HepG2 (cell line): ENCODE results near the gene ATAD2B. TPM values are rescaled to one million over a fixed set of nuclear protein-coding genes. Genes with fewer than 3 reads are reported as not detected.
A peak's percentile ranks its signal among the peaks of the same experiment; 100 is the strongest.

Experiments used
- CBFB ChIP-seq: sonication (generic); formaldehyde crosslinking; IDR thresholded peaks from 2 replicates; pipeline ENCODE4 v1.4.0; 2020; ENCODE audit warnings: missing genetic modification reagents
- CCDC6 ChIP-seq: sonication (generic); formaldehyde crosslinking; IDR thresholded peaks from 2 replicates; pipeline ENCODE4 v1.8.1; 2022; ENCODE audit warnings: mild to moderate bottlenecking, missing genetic modification reagents, moderate library complexity
- CENPBD1 ChIP-seq: sonication (generic); formaldehyde crosslinking; IDR thresholded peaks from 2 replicates; pipeline ENCODE4 v1.8.0; 2022; ENCODE audit warnings: missing genetic modification reagents, low read depth, mild to moderate bottlenecking, borderline replicate concordance
- DMAP1 ChIP-seq: IDR thresholded peaks from 2 replicates; pipeline ENCODE4 v1.6.1; 2016
- GPBP1L1 ChIP-seq: sonication (generic); formaldehyde crosslinking; IDR thresholded peaks from 2 replicates; pipeline ENCODE4 v1.5.0; 2020; ENCODE audit warnings: mild to moderate bottlenecking, missing genetic modification reagents
- GPN1 ChIP-seq: sonication (generic); formaldehyde crosslinking; IDR thresholded peaks from 2 replicates; pipeline ENCODE4 v1.5.1; 2020; ENCODE audit warnings: missing genetic modification reagents, borderline replicate concordance
- HDAC1 ChIP-seq: sonication (generic); formaldehyde crosslinking; IDR thresholded peaks from 2 replicates; pipeline ENCODE4 v1.5.1; 2020; ENCODE audit warnings: mild to moderate bottlenecking, missing genetic modification reagents
- HDAC2 ChIP-seq: sonication (generic); formaldehyde crosslinking; IDR thresholded peaks from 2 replicates; pipeline ENCODE4 v1.4.0; 2020; ENCODE audit warnings: missing genetic modification reagents
- HMG20A ChIP-seq: IDR thresholded peaks from 2 replicates; pipeline ENCODE4 v1.6.1; 2016; ENCODE audit warnings: borderline replicate concordance
- LCORL ChIP-seq, 2 experiments: fragments of 450-650 bp in 1 of 2; sonication (generic) in 1 of 2; formaldehyde crosslinking in 1 of 2; IDR thresholded peaks; 2 replicates each; pipeline versions ENCODE4 v1.5.0 to v1.6.1; 2017 to 2020; ENCODE audit warnings: antibody characterized with exemption in 1 of 2, missing genetic modification reagents in 1 of 2
- SP1 ChIP-seq, 2 experiments: fragments of 450-650 bp in 1 of 2; sonication (generic) in 1 of 2; formaldehyde crosslinking in 1 of 2; IDR thresholded peaks; 2 replicates each; pipeline versions ENCODE4 v1.4.0 to v1.6.1; 2016 to 2020; ENCODE audit warnings: missing genetic modification reagents in 1 of 2
- THAP9 ChIP-seq: sonication (generic); formaldehyde crosslinking; IDR thresholded peaks from 2 replicates; pipeline ENCODE4; 2020; ENCODE audit warnings: missing genetic modification reagents, mild to moderate bottlenecking, borderline replicate concordance
- ZKSCAN8 ChIP-seq: IDR thresholded peaks from 2 replicates; pipeline ENCODE4 v1.6.1; 2016; ENCODE audit warnings: borderline replicate concordance, missing genetic modification reagents, missing compliant biosample characterization
- ZNF614 ChIP-seq: IDR thresholded peaks from 2 replicates; pipeline ENCODE4 v1.6.1; 2018; ENCODE audit warnings: missing biosample characterization, missing genetic modification reagents, inconsistent platforms, borderline replicate concordance
- ZNF761 ChIP-seq: sonication (generic); formaldehyde crosslinking; conservative IDR thresholded peaks from 2 replicates; pipeline ENCODE4 v1.4.0; 2020; ENCODE audit warnings: mild to moderate bottlenecking, missing genetic modification reagents
- polyA plus RNA-seq, 8 experiments: library from polyadenylated mRNA; depleted of rRNA in 3 of 8; stranded (reverse) in 7 of 8; unstranded in 1 of 8; fragments of >200 nt; fragmentation: Illumina TruSeq in 4 of 8; extraction: Trizol in 4 of 8; gene quantifications; 2 replicates each; pipeline versions ENCODE4 v1.2.1 to v1.2.3, GENCODE V29; 2011 to 2016; ENCODE audit warnings: low read depth in 4 of 8, missing spikeins in 1 of 8, mixed read lengths in 1 of 8; ENCODE audit not compliant: insufficient read depth in 1 of 8
- total RNA-seq, 5 experiments: library from RNA; depleted of rRNA; stranded (reverse); fragments of >200 nt; fragmentation: Illumina TruSeq; extraction: Trizol; gene quantifications; 2 replicates each; pipeline ENCODE4 v1.2.3, GENCODE V29; 2016; ENCODE audit warnings: low read depth in 1 of 5

ATAD2B gene
- total and polyA plus RNA-seq, 2 of the 13 experiments (the other 11 are each of a cell fraction or from before 2014, with no cell fraction given), result 5.3 to 22.2 TPM

DNA sequence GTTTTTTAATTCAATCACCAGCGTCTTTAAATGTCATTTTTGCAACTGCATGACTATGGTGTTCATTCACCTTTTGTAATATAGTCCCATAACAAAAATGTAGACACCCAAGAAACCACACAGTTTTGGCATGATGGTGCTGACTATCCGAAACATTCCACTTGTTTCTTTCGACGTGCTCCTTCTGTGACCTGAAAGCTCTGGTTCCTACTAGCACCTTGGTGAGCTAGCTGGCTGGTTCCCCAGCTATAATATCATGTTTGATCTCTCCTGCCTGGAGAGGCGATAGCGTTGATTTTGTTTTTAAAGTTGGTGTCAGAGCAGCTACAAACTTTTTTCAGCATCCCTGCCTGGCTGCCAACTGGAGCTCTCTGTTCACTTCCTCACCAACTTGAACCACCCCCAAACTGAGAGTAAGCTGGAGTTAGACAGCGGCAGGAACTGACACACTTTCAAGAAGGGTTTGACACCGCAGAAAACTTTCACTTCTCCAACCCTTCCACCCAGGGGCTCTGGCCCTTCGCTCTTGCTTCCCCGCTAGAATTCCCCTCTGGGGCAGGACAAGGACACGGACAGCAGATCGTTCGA, 1.1 kb downstream of the ATAD2B start (continued):
- TF ChIP-seq GPBP1L1 (CRISPR knock-in tag), result no peak
- TF ChIP-seq CCDC6 (CRISPR knock-in tag), result no peak
- 0 out of 2 replicates have a peak, but pooled peaks have one; percentile 26 for TF ChIP-seq ZNF761 (CRISPR knock-in tag)
- no peak for TF ChIP-seq SP1 (IDR thresholded peaks at IDR 0.05)
- no peak for TF ChIP-seq SP1 (CRISPR knock-in tag; IDR thresholded peaks at IDR 0.05)
- no peak for TF ChIP-seq THAP9
- no peak for TF ChIP-seq HDAC1 (CRISPR knock-in tag)
- no peak for TF ChIP-seq GPN1
- no peak for TF ChIP-seq DMAP1 (CRISPR knock-in tag)
- no peak for TF ChIP-seq CBFB (CRISPR knock-in tag)
- TF ChIP-seq CENPBD1, result 0 out of 2 replicates have a peak, but pooled peaks have one; percentile 26
- TF ChIP-seq HMG20A, result no peak
- no peak for TF ChIP-seq ZKSCAN8 (CRISPR knock-in tag)
- TF ChIP-seq ZNF614 (CRISPR knock-in tag), result no peak
- no peak for TF ChIP-seq HDAC2 (CRISPR knock-in tag)
- no peak for TF ChIP-seq LCORL (IDR thresholded peaks at IDR 0.05)
- TF ChIP-seq LCORL (CRISPR knock-in tag; IDR thresholded peaks at IDR 0.05), result peak; percentile 38; the same call in 1 of the 2 replicates
